ENCODE data around the gene AAMDC. TPM values are rescaled to one million over a fixed set of nuclear protein-coding genes. Genes with fewer than 3 reads are reported as not detected.

Gene AAMDC
- total and polyA plus RNA-seq, 2 of the 13 experiments (the other 11 are each of a cell fraction or from before 2014, with no cell fraction given), result 18.1 to 35.6 TPM

DNA sequence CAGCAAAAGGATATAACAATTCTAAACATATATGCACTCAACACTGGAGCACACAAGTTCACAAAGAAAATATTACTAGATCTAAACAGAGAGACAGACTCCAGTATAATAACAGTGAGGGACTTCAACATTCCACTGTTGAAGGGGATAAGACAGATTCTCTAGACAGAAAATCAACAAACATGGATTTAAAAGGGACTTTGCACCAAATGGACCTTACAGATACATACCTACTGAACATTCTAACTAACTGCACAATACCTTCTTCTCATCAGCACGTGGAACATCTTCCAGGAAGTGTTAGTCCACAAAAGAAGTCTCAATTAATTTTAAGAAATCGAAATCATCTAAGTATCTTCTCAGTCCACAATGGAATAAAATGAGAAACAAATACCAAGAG, 27.0 kb upstream of the AAMDC start (continued):
- TF ChIP-seq GATAD1 (CRISPR knock-in tag; IDR thresholded peaks at IDR 0.05) (no peak), TAF1 (CRISPR knock-in tag; IDR thresholded peaks at IDR 0.05) (no peak), ELF1 (CRISPR knock-in tag; IDR thresholded peaks at IDR 0.05) (0 out of 2 replicates have a peak, but pooled peaks have one; percentile 14), ELF3 (CRISPR knock-in tag; IDR thresholded peaks at IDR 0.05) (peak; percentile 50; the same call in 1 of the 2 replicates), SOX13 (IDR thresholded peaks at IDR 0.05) (no peak), SOX13 (CRISPR knock-in tag; conservative IDR thresholded peaks at IDR 0.05 in 1 of 2, IDR thresholded peaks at IDR 0.05 in 1 of 2) (peak in 1 of 2 experiments; percentile 71; a peak in 2 of 4 replicates), SAP130 (CRISPR knock-in tag; IDR thresholded peaks at IDR 0.05; ENCODE audit: low read depth) (peak; percentile 59), RFX3 (CRISPR knock-in tag; IDR thresholded peaks at IDR 0.05) (no peak), MIER3 (CRISPR knock-in tag; IDR thresholded peaks at IDR 0.05; ENCODE audit: borderline replicate concordance) (peak; percentile 43; the same call in 1 of the 2 replicates), ZBTB7B (CRISPR knock-in tag; IDR thresholded peaks at IDR 0.05) (0 out of 2 replicates have a peak, but pooled peaks have one; percentile 27), GATAD2A (CRISPR knock-in tag; IDR thresholded peaks at IDR 0.05) (peak; percentile 75), THAP11 (CRISPR knock-in tag; IDR thresholded peaks at IDR 0.05) (0 out of 2 replicates have a peak, but pooled peaks have one; percentile 15), BCL6 (CRISPR knock-in tag; IDR thresholded peaks at IDR 0.05) (peak; percentile 82), ZNF331 (CRISPR knock-in tag; IDR thresholded peaks at IDR 0.05) (0 out of 2 replicates have a peak, but pooled peaks have one; percentile 46), SOX5 (CRISPR knock-in tag; IDR thresholded peaks at IDR 0.05; ENCODE audit: borderline replicate concordance) (peak; percentile 52; the same call in 1 of the 2 replicates), NCOR1 (IDR thresholded peaks at IDR 0.05; ENCODE audit: borderline replicate concordance, low read length) (peak; percentile 45; the same call in 1 of the 2 replicates), DMAP1 (CRISPR knock-in tag; IDR thresholded peaks at IDR 0.05) (0 out of 2 replicates have a peak, but pooled peaks have one; percentile 43), KLF16 (CRISPR knock-in tag; IDR thresholded peaks at IDR 0.05) (0 out of 4 replicates have a peak, but pooled peaks of 1 of the 2 experiments have one; percentile 26)
- TF ChIP-seq, protein P1, sequence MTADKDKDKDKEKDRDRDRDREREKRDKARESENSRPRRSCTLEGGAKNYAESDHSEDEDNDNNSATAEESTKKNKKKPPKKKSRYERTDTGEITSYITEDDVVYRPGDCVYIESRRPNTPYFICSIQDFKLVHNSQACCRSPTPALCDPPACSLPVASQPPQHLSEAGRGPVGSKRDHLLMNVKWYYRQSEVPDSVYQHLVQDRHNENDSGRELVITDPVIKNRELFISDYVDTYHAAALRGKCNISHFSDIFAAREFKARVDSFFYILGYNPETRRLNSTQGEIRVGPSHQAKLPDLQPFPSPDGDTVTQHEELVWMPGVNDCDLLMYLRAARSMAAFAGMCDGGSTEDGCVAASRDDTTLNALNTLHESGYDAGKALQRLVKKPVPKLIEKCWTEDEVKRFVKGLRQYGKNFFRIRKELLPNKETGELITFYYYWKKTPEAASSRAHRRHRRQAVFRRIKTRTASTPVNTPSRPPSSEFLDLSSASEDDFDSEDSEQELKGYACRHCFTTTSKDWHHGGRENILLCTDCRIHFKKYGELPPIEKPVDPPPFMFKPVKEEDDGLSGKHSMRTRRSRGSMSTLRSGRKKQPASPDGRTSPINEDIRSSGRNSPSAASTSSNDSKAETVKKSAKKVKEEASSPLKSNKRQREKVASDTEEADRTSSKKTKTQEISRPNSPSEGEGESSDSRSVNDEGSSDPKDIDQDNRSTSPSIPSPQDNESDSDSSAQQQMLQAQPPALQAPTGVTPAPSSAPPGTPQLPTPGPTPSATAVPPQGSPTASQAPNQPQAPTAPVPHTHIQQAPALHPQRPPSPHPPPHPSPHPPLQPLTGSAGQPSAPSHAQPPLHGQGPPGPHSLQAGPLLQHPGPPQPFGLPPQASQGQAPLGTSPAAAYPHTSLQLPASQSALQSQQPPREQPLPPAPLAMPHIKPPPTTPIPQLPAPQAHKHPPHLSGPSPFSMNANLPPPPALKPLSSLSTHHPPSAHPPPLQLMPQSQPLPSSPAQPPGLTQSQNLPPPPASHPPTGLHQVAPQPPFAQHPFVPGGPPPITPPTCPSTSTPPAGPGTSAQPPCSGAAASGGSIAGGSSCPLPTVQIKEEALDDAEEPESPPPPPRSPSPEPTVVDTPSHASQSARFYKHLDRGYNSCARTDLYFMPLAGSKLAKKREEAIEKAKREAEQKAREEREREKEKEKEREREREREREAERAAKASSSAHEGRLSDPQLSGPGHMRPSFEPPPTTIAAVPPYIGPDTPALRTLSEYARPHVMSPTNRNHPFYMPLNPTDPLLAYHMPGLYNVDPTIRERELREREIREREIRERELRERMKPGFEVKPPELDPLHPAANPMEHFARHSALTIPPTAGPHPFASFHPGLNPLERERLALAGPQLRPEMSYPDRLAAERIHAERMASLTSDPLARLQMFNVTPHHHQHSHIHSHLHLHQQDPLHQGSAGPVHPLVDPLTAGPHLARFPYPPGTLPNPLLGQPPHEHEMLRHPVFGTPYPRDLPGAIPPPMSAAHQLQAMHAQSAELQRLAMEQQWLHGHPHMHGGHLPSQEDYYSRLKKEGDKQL (CRISPR knock-in tag; IDR thresholded peaks at IDR 0.05; ENCODE audit: low read depth), result no peak
- TF ChIP-seq, protein P2, sequence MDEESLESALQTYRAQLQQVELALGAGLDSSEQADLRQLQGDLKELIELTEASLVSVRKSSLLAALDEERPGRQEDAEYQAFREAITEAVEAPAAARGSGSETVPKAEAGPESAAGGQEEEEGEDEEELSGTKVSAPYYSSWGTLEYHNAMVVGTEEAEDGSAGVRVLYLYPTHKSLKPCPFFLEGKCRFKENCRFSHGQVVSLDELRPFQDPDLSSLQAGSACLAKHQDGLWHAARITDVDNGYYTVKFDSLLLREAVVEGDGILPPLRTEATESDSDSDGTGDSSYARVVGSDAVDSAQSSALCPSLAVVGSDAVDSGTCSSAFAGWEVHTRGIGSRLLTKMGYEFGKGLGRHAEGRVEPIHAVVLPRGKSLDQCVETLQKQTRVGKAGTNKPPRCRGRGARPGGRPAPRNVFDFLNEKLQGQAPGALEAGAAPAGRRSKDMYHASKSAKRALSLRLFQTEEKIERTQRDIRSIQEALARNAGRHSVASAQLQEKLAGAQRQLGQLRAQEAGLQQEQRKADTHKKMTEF (CRISPR knock-in tag; IDR thresholded peaks at IDR 0.05), result 0 out of 2 replicates have a peak, but pooled peaks have one; percentile 11
- TF ChIP-seq, protein P3, sequence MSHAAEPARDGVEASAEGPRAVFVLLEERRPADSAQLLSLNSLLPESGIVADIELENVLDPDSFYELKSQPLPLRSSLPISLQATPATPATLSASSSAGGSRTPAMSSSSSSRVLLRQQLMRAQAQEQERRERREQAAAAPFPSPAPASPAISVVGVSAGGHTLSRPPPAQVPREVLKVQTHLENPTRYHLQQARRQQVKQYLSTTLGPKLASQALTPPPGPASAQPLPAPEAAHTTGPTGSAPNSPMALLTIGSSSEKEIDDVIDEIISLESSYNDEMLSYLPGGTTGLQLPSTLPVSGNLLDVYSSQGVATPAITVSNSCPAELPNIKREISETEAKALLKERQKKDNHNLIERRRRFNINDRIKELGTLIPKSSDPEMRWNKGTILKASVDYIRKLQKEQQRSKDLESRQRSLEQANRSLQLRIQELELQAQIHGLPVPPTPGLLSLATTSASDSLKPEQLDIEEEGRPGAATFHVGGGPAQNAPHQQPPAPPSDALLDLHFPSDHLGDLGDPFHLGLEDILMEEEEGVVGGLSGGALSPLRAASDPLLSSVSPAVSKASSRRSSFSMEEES (CRISPR knock-in tag; IDR thresholded peaks at IDR 0.05), result peak; percentile 14; the same call in 1 of the 2 replicates
- TF ChIP-seq, protein P4, sequence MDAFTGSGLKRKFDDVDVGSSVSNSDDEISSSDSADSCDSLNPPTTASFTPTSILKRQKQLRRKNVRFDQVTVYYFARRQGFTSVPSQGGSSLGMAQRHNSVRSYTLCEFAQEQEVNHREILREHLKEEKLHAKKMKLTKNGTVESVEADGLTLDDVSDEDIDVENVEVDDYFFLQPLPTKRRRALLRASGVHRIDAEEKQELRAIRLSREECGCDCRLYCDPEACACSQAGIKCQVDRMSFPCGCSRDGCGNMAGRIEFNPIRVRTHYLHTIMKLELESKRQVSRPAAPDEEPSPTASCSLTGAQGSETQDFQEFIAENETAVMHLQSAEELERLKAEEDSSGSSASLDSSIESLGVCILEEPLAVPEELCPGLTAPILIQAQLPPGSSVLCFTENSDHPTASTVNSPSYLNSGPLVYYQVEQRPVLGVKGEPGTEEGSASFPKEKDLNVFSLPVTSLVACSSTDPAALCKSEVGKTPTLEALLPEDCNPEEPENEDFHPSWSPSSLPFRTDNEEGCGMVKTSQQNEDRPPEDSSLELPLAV (CRISPR knock-in tag; conservative IDR thresholded peaks at IDR 0.05; ENCODE audit: low read depth), result no peak
